IMR-90 (cell line): ENCODE results near the gene ASIC2. TPM values are rescaled to one million over a fixed set of nuclear protein-coding genes. Genes with fewer than 3 reads are reported as not detected.

Experiments used
- ATAC-seq: fragments of 200-7000 bp; cut with Tn5 transposase; 2 replicates; pipeline ENCODE4 v1.9.1; 2020; ENCODE audit warnings: low read depth, mild to moderate bottlenecking, moderate library complexity
- BruUV-seq: library from RNA; stranded (reverse); fragments of 400-500 nt; replicated peaks from 2 replicates; lab custom pipeline; 2021; lab: Mats Ljungman, UMichigan
- CTCF ChIA-PET: fragments of 300-600 bp; formaldehyde crosslinking; extraction: SDS; loops from one replicate; lab custom pipeline; 2021; ENCODE audit warnings: antibody characterized with exemption; lab: Yijun Ruan, JAX
- POLR2A ChIA-PET: fragments of 300-600 bp; sonication (Branson Sonifier 250); formaldehyde crosslinking; loops from one replicate; lab custom pipeline; 2022; ENCODE audit warnings: antibody characterized with exemption; ENCODE audit not compliant: unreplicated experiment; lab: Charles Lee
- DNase-seq: peaks from one replicate; pipeline ENCODE4 v3.0.0; 2013
- H2AFZ ChIP-seq: replicated peaks from 2 replicates; pipeline ENCODE3; 2013; ENCODE audit warnings: low read length, mild to moderate bottlenecking; ENCODE audit not compliant: poor library complexity
- H2AK5ac ChIP-seq: 2 replicates; pipeline ENCODE4 v1.6.1; 2013; ENCODE audit warnings: low read depth, low read length, inconsistent platforms
- H2AK9ac ChIP-seq: replicated peaks from 2 replicates; pipeline ENCODE3; 2013; ENCODE audit warnings: mild to moderate bottlenecking, low read depth, low read length, moderate library complexity; ENCODE audit not compliant: poor library complexity
- H2BK120ac ChIP-seq: 2 replicates; pipeline ENCODE4 v1.6.1; 2013; ENCODE audit warnings: low read depth, low read length, inconsistent platforms
- H2BK15ac ChIP-seq: 3 replicates; pipeline ENCODE4 v1.6.1; 2013; ENCODE audit warnings: low read depth, low read length, inconsistent platforms
- H2BK20ac ChIP-seq: 2 replicates; pipeline ENCODE4 v1.6.1; 2013; ENCODE audit warnings: low read depth, mild to moderate bottlenecking, inconsistent platforms, low read length, moderate library complexity
- H2BK5ac ChIP-seq: 2 replicates; pipeline ENCODE4 v1.6.1; 2013; ENCODE audit warnings: mild to moderate bottlenecking, low read depth, low read length, inconsistent platforms; ENCODE audit not compliant: poor library complexity, severe bottlenecking
- H3K14ac ChIP-seq: replicated peaks from 2 replicates; pipeline ENCODE4 v1.6.1; 2013; ENCODE audit warnings: low read depth, low read length, inconsistent platforms
- H3K18ac ChIP-seq: 2 replicates; pipeline ENCODE4 v1.6.1; 2013; ENCODE audit warnings: low read depth, low read length, control low read depth
- H3K23ac ChIP-seq: 2 replicates; pipeline ENCODE4 v1.6.1; 2013; ENCODE audit warnings: low read depth, low read length, inconsistent platforms
- H3K27ac ChIP-seq: 2 replicates; pipeline ENCODE4 v1.5.1; 2013; ENCODE audit warnings: mild to moderate bottlenecking, control low read depth, low read length; ENCODE audit not compliant: insufficient read depth
- H3K27me3 ChIP-seq: 2 replicates; pipeline ENCODE4 v1.6.1; 2013; ENCODE audit warnings: low read length; ENCODE audit not compliant: control insufficient read depth, insufficient read depth
- H3K36me3 ChIP-seq: 2 replicates; pipeline ENCODE4 v1.6.1; 2013; ENCODE audit warnings: low read length, mixed read lengths; ENCODE audit not compliant: control insufficient read depth, insufficient read depth
- H3K4ac ChIP-seq: 2 replicates; pipeline ENCODE4 v1.6.1; 2013; ENCODE audit warnings: low read depth, low read length, inconsistent platforms
- H3K4me1 ChIP-seq: 2 replicates; pipeline ENCODE4 v1.6.1; 2013; ENCODE audit warnings: low read length, mixed read lengths; ENCODE audit not compliant: control insufficient read depth, insufficient read depth
- H3K4me2 ChIP-seq: 2 replicates; pipeline ENCODE4 v1.6.1; 2013; ENCODE audit warnings: low read depth, mild to moderate bottlenecking, control low read depth, low read length, moderate library complexity
- H3K4me3 ChIP-seq: 2 replicates; pipeline ENCODE4 v1.5.1; 2013; ENCODE audit warnings: low read depth, mild to moderate bottlenecking, control low read depth, low read length, moderate library complexity; ENCODE audit not compliant: insufficient read depth
- H3K56ac ChIP-seq: 2 replicates; pipeline ENCODE4 v1.6.1; 2013; ENCODE audit warnings: low read length, inconsistent platforms; ENCODE audit not compliant: insufficient read depth; ENCODE audit errors: extremely low read depth
- H3K79me1 ChIP-seq, 2 experiments: 2 replicates each; pipeline ENCODE4 v1.6.1; 2013; ENCODE audit warnings: low read length in 2 of 2, inconsistent platforms in 1 of 2, low read depth in 1 of 2
- H3K9ac ChIP-seq: 2 replicates; pipeline ENCODE4 v1.6.1; 2013; ENCODE audit warnings: low read depth, low read length, control low read depth
- H3K9me1 ChIP-seq: 2 replicates; pipeline ENCODE4 v1.6.1; 2013; ENCODE audit warnings: low read length, inconsistent platforms; ENCODE audit not compliant: insufficient read depth
- H3K9me3 ChIP-seq: 2 replicates; pipeline ENCODE4 v1.6.1; 2013; ENCODE audit warnings: low read length; ENCODE audit not compliant: control insufficient read depth, insufficient read depth
- H4K20me1 ChIP-seq: 2 replicates; pipeline ENCODE4 v1.6.1; 2013; ENCODE audit warnings: low read length, inconsistent platforms; ENCODE audit not compliant: insufficient read depth
- H4K5ac ChIP-seq: 2 replicates; pipeline ENCODE4 v1.6.1; 2013; ENCODE audit warnings: mild to moderate bottlenecking, low read depth, low read length, control low read depth
- H4K8ac ChIP-seq, 2 experiments: 2 replicates each; pipeline ENCODE4 v1.6.1; 2013; ENCODE audit warnings: low read depth in 2 of 2, low read length in 2 of 2, control low read depth in 1 of 2, inconsistent platforms in 1 of 2
- H4K91ac ChIP-seq: 2 replicates; pipeline ENCODE4 v1.6.1; 2013; ENCODE audit warnings: low read depth, low read length, inconsistent platforms; ENCODE audit not compliant: insufficient read depth
- BHLHE40 ChIP-seq: fragments of 150-350 bp; IDR thresholded peaks from 2 replicates; pipeline ENCODE4 v1.6.1; 2016; ENCODE audit warnings: mild to moderate bottlenecking, low read depth, low read length
- CEBPB ChIP-seq: IDR thresholded peaks from 2 replicates; pipeline ENCODE4 v1.6.1; 2012; ENCODE audit warnings: low read depth, low read length, improper control_type of control experiment
- CHD1 ChIP-seq: IDR thresholded peaks from 2 replicates; pipeline ENCODE4 v1.6.1; 2012; ENCODE audit warnings: low read depth, low read length, improper control_type of control experiment
- CTCF ChIP-seq: conservative IDR thresholded peaks from 2 replicates; pipeline ENCODE4 v1.5.1; 2012; ENCODE audit warnings: mild to moderate bottlenecking, low read depth, low read length, improper control_type of control experiment
- ELK1 ChIP-seq: fragments of 150-350 bp; IDR thresholded peaks from 2 replicates; pipeline ENCODE4 v1.6.1; 2016; ENCODE audit warnings: low read depth, mild to moderate bottlenecking, low read length, moderate library complexity, borderline replicate concordance
- FOS ChIP-seq: fragments of 150-350 bp; IDR thresholded peaks from 2 replicates; pipeline ENCODE4 v1.6.1; 2016; ENCODE audit warnings: low read depth, low read length
- MAFK ChIP-seq: IDR thresholded peaks from 2 replicates; pipeline ENCODE4 v1.6.1; 2012; ENCODE audit warnings: low read depth, low read length, improper control_type of control experiment
- MAZ ChIP-seq: IDR thresholded peaks from 2 replicates; pipeline ENCODE4 v1.6.1; 2012; ENCODE audit warnings: low read depth, mild to moderate bottlenecking, low read length, improper control_type of control experiment, moderate library complexity, borderline replicate concordance
- MXI1 ChIP-seq: IDR thresholded peaks from 2 replicates; pipeline ENCODE4 v1.6.1; 2012; ENCODE audit warnings: low read depth, mild to moderate bottlenecking, low read length, moderate library complexity, borderline replicate concordance
- NFE2L2 ChIP-seq: fragments of 150-350 bp; IDR thresholded peaks from 2 replicates; pipeline ENCODE4 v1.6.1; 2016; ENCODE audit warnings: low read depth, mild to moderate bottlenecking, low read length
- POLR2A ChIP-seq: IDR thresholded peaks from 2 replicates; pipeline ENCODE4 v1.6.1; 2012; ENCODE audit warnings: mild to moderate bottlenecking, low read depth, low read length
- RAD21 ChIP-seq: IDR thresholded peaks from 2 replicates; pipeline ENCODE4 v1.6.1; 2012; ENCODE audit warnings: low read length, improper control_type of control experiment
- RCOR1 ChIP-seq: IDR thresholded peaks from 2 replicates; pipeline ENCODE4 v1.6.1; 2012; ENCODE audit warnings: mild to moderate bottlenecking, low read length, improper control_type of control experiment; ENCODE audit not compliant: insufficient replicate concordance
- RFX5 ChIP-seq: IDR thresholded peaks from 2 replicates; pipeline ENCODE4 v1.8.0; 2012; ENCODE audit warnings: low read depth, mild to moderate bottlenecking, low read length, moderate library complexity
- SMC3 ChIP-seq: fragments of 150-350 bp; IDR thresholded peaks from 2 replicates; pipeline ENCODE4 v1.6.1; 2016; ENCODE audit warnings: low read depth, mild to moderate bottlenecking, antibody characterized with exemption, low read length, moderate library complexity
- USF2 ChIP-seq: fragments of 150-350 bp; IDR thresholded peaks from 2 replicates; pipeline ENCODE4 v1.6.1; 2017; ENCODE audit warnings: mild to moderate bottlenecking, antibody characterized with exemption, low read length, low read depth
- WGBS, 2 experiments: methylation state at CpG; one replicate each; pipeline versions ENCODE4 v1.1.5 to v1.1.7; 2013; ENCODE audit warnings: missing lambda C conversion rate in 2 of 2; ENCODE audit not compliant: insufficient read length in 1 of 2; ENCODE audit errors: extremely low coverage in 2 of 2; 5-methylcytosine and 5-hydroxymethylcytosine counted together
- dilution Hi-C: fragments of 300-500 bp; cut with HindIII; formaldehyde crosslinking; loops from one replicate; pipeline ENCODE4 v1.14.3; 2018; ENCODE audit warnings: low sequenced_read_pairs; ENCODE audit not compliant: unreplicated experiment
- in situ Hi-C: fragments of 300-500 bp; cut with MboI; formaldehyde crosslinking; loops from 3 replicates; pipeline ENCODE4 v1.14.3; 2019; ENCODE audit warnings: low sequenced_read_pairs, inconsistent platforms, mixed read lengths
- intact Hi-C: fragments of 100-400 bp; cut with micrococcal nuclease; formaldehyde crosslinking; loops from 2 replicates; pipeline ENCODE4 v1.10.0; 2022
- polyA plus RNA-seq, 3 experiments: library from polyadenylated mRNA; depleted of rRNA; stranded (reverse); fragments of >200 nt; gene quantifications; 2 replicates each; pipeline ENCODE4 v1.2.3, GENCODE V29; 2012; ENCODE audit warnings: low replicate concordance in 1 of 3
- total RNA-seq: library from RNA; depleted of rRNA; stranded (reverse); fragments of >200 nt; gene quantifications from 2 replicates; pipeline ENCODE4 v1.2.3, GENCODE V29; 2012

ASIC2 gene
- total and polyA plus RNA-seq, 2 of the 4 experiments (the other 2 are of a cell fraction) = under 0.01 to 0.15 TPM

GRCh38 chr17:33012522-33013033 is 280.5 kb downstream of the ASIC2 start:
- Histone ChIP-seq H2AK5ac (peak overlapping the region; percentile 95), H3K27ac (peak overlapping the region; percentile 85), H3K79me1 (no peaks in the 10 kb centered on the region), H3K4me1 (peaks cover 27% of the 10 kb centered on the region), H3K9me3 (no peaks in the 10 kb centered on the region), H2BK15ac (peak overlapping the region; percentile 95), H3K18ac (peak overlapping the region; percentile 93), H2BK5ac (peak overlapping the region; percentile 77), H3K4ac (peak overlapping the region; percentile 93), H2BK20ac (peak overlapping the region; percentile 95), H4K20me1 (no peaks in the 10 kb centered on the region), H3K23ac (peak overlapping the region; percentile 68), H2BK120ac (peak overlapping the region; percentile 96), H3K56ac (peak overlapping the region; percentile 71), H3K4me2 (no peak overlapping the region), H2AFZ (peak overlapping the region; percentile 85), H4K8ac (peak overlapping the region; percentile 82 to 84), H3K36me3 (no peaks in the 10 kb centered on the region), H2AK9ac (peak overlapping the region; percentile 68), H4K5ac (peak overlapping the region; percentile 73), H3K4me3 (no peak overlapping the region), H3K9ac (peak overlapping the region; percentile 1; the same call in 1 of the 2 replicates), H3K27me3 (no peaks in the 10 kb centered on the region), H4K91ac (peak overlapping the region; percentile 99), H3K9me1 (peaks cover 15% of the 10 kb centered on the region), H3K14ac (peak overlapping the region; percentile 66)
- 0% methylated on average over 1 of the region's 8 CpGs; no CpG with 5 or more reads in 1 of the 2 experiments for WGBS, 2 experiments
- intact Hi-C loops = no loop called here
- peak; percentile 86 for ATAC-seq
- no TSS peak for BruUV-seq
- dilution Hi-C loops = no loop called here
- peak; percentile 98 for DNase-seq
- in situ Hi-C loops = no loop called here
- CTCF ChIA-PET = interaction anchor here (0.8 to 1.1 kb wide), 2 partner anchors 14 to 229 kb away, joined by 3 to 4 read pairs; no protein-coding TSS in a partner anchor
- POLR2A ChIA-PET = no interaction called here
- TF ChIP-seq RFX5 (no peak), CTCF (no peak), FOS (peak; percentile 98), SMC3 (no peak), NFE2L2 (no peak), RAD21 (no peak), MAFK (peak; percentile 72), ELK1 (no peak), USF2 (peak; percentile 91), MAZ (0 out of 2 replicates have a peak, but pooled peaks have one; percentile 40), POLR2A (no peak), CEBPB (peak; percentile 93), BHLHE40 (peak; percentile 93), MXI1 (peak; percentile 88), RCOR1 (no peak), CHD1 (no peak)
